Measurements from ENCODE around the gene RARA.

- no peak for TF ChIP-seq CTCF (IDR thresholded peaks at IDR 0.05)
- peak in 1 of 3 donors; percentile 18 for TF ChIP-seq POLR2AphosphoS5 (IDR thresholded peaks at IDR 0.05)
Observed at GRCh38 chr17:40284085-40284713, 24.8 kb upstream of the RARA start.

All from suprapubic skin (tissue), 3 donors.